Measurements from ENCODE around the gene MOGAT3.

DNA sequence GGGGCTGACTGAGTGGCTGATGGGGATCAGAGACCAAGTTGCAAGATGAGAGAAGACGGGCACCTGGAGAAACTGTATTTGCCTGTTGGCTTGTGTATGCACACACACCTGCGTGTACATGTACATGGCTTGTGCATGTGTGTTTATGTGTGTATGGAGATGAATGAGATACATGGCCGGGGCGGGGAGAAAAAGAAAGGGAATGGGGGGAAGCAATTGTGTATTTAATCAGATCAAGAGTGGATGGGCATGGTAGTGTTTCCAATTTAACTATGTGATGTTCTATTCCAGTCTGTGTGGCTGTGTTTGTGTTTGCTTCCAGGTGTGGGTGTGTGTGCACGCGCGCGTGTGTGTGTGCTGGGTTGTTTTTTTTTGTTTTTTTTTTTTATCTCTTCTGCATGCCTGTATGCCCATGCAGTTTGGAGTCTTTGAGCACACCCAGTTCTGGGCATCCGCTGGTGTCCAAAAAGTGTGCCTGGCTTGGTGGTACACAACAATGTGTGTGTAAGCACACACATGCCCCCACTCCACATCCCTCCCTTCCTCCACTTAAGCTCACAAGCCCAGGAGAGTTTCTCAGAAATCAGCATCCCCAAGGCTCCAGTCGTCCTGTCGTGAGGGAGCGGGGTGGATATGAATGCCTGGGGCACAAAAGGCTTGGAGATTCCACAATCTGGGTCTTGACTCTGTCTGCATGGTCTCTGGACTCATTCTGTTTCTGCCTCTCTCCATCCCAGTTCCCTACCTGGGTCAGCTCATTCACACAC, 33.0 kb downstream of the MOGAT3 start:
- TF ChIP-seq, protein P1, sequence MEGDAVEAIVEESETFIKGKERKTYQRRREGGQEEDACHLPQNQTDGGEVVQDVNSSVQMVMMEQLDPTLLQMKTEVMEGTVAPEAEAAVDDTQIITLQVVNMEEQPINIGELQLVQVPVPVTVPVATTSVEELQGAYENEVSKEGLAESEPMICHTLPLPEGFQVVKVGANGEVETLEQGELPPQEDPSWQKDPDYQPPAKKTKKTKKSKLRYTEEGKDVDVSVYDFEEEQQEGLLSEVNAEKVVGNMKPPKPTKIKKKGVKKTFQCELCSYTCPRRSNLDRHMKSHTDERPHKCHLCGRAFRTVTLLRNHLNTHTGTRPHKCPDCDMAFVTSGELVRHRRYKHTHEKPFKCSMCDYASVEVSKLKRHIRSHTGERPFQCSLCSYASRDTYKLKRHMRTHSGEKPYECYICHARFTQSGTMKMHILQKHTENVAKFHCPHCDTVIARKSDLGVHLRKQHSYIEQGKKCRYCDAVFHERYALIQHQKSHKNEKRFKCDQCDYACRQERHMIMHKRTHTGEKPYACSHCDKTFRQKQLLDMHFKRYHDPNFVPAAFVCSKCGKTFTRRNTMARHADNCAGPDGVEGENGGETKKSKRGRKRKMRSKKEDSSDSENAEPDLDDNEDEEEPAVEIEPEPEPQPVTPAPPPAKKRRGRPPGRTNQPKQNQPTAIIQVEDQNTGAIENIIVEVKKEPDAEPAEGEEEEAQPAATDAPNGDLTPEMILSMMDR (IDR thresholded peaks at IDR 0.05): no peak
- TF ChIP-seq EP300 (IDR thresholded peaks at IDR 0.05) (no peak), POLR2A (IDR thresholded peaks at IDR 0.05) (no peak), POLR2AphosphoS5 (IDR thresholded peaks at IDR 0.05) (no peak)

Measured in stomach (tissue), 4 donors.